NCI-H524 treated with DMSO at 0.1 percent for 48 hours (cell line): ENCODE data around the gene NAV3.
A peak's percentile ranks its signal among the peaks of the same experiment; 100 is the strongest.

Experiments used
- DNase-seq: peaks from one replicate; lab custom pipeline; 2025; lab: John Stamatoyannopoulos, UW

NAV3 gene

GRCh38 chr12:77842430-77842829, 11.7 kb downstream of the NAV3 start:
- no peak for DNase-seq

GRCh38 chr12:77845831-77846230, 15.1 kb downstream of the NAV3 start:
- no peak for DNase-seq

GRCh38 chr12:77847060-77847541, 16.4 kb downstream of the NAV3 start:
- no peak for DNase-seq

GRCh38 chr12:77847680-77848431, 17.2 kb downstream of the NAV3 start:
- no peak for DNase-seq

GRCh38 chr12:77850129-77850528, 19.4 kb downstream of the NAV3 start:
- DNase-seq: no peak

- no peak for DNase-seq
These were observed 20.0 kb downstream of the NAV3 start for GRCh38 chr12:77850698-77851097.

GRCh38 chr12:77855548-77855947, 24.9 kb downstream of the NAV3 start:
- no peak for DNase-seq

GRCh38 chr12:77861317-77861716, 30.6 kb downstream of the NAV3 start:
- DNase-seq: no peak

GRCh38 chr12:77865178-77865577, 34.5 kb downstream of the NAV3 start:
- no peak for DNase-seq

GRCh38 chr12:77878901-77879300, 48.2 kb downstream of the NAV3 start:
- DNase-seq: no peak

- DNase-seq: no peak
These were observed 52.0 kb downstream of the NAV3 start for GRCh38 chr12:77882709-77883108.

- no peak for DNase-seq
These were observed 57.9 kb downstream of the NAV3 start for GRCh38 chr12:77888611-77889010.

GRCh38 chr12:77891518-77892147, 60.9 kb downstream of the NAV3 start:
- DNase-seq: no peak

GRCh38 chr12:77893918-77894317, 63.2 kb downstream of the NAV3 start:
- no peak for DNase-seq

GRCh38 chr12:77894556-77894955, 63.9 kb downstream of the NAV3 start:
- DNase-seq: no peak

GRCh38 chr12:77895699-77896098, 65.0 kb downstream of the NAV3 start:
- DNase-seq: no peak

- no peak for DNase-seq
These were observed 77.2 kb downstream of the NAV3 start for GRCh38 chr12:77907936-77908335.

- DNase-seq: peak; percentile 60
These were observed 83.4 kb downstream of the NAV3 start for GRCh38 chr12:77914081-77914488.

- DNase-seq: no peak
These were observed 84.4 kb downstream of the NAV3 start for GRCh38 chr12:77915071-77915600.

GRCh38 chr12:77916276-77916675, 85.6 kb downstream of the NAV3 start:
- DNase-seq: no peak

- no peak for DNase-seq
These were observed 87.4 kb downstream of the NAV3 start for GRCh38 chr12:77918046-77918445.

- DNase-seq: peak; percentile 89
These were observed 88.8 kb downstream of the NAV3 start for GRCh38 chr12:77919450-77919849.

GRCh38 chr12:77923882-77924281, 93.2 kb downstream of the NAV3 start:
- no peak for DNase-seq
